Superior temporal gyrus (tissue), 1 donor: ENCODE data around the gene TMED3.
A peak's percentile ranks its signal among the peaks of the same experiment; 100 is the strongest.

Source experiments
- DNase-seq: peaks from one replicate; pipeline ENCODE4 v3.0.0-alpha.2; 2016; ENCODE audit errors: extremely low spot score

The TMED3 gene

DNA sequence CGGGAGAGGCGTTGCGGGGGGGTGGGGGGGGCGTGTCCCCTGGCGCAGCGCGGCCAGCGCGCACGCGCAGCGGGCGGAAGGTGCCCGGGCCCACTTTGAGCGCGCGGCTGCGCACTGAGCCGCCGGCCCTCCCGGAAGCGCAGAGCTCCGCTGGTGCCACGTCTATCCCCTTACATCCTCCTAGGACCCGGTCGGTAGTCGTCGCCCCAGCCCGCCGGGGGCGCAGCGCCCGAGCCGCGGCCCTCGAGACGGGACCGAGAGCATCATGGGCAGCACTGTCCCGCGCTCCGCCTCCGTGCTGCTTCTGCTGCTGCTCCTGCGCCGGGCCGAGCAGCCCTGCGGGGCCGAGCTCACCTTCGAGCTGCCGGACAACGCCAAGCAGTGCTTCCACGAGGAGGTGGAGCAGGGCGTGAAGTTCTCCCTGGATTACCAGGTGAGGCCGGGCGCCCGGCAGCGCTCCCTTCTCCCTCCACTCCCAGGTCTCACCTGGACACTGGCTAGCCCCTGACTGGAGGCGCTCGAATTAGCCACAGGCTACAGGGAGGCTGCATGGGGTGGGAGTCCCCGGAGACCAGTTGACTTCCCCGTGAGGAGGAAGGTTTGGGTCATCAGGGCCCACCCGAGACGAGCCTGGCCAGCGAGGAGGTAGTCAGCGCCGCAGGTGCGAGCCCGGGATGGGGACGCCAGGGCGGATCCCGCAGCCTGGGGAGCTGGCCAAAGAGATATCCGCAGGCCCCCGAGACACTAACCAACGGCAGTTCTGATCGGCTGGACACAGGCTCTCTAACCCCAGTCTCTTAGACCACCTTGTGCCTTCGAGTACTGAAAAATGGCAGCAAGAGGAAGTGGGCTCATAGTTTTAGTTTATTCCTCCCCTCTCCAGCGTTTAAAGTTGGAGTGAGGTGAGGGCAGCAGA is at the start of gene TMED3:
Gene TMED3 (plus strand): TSS at position 128 of the 916 bp plus-strand sequence. CDS start 138 bp downstream, at position 266.
- peak; percentile 73 for DNase-seq

DNA sequence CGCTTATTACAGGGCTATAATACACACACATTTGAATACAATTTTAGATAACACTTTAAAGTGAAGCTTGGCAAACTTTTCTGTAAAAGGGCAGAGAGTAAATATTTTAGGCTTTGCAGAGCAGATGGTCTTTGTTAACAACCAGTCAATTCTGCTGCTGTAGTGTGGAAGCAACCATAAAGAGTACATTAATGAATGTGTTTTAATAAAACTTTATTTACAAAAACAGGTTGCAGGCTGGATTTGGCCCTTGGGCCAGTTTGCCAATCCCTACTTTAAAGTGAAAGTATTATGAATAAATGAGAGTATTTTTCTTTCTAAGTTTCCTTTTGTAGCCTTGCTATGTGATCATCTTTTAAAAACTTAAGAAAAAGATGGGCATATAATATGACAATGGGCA is 49.1 kb upstream of the TMED3 start:
- DNase-seq, result no peak

DNA sequence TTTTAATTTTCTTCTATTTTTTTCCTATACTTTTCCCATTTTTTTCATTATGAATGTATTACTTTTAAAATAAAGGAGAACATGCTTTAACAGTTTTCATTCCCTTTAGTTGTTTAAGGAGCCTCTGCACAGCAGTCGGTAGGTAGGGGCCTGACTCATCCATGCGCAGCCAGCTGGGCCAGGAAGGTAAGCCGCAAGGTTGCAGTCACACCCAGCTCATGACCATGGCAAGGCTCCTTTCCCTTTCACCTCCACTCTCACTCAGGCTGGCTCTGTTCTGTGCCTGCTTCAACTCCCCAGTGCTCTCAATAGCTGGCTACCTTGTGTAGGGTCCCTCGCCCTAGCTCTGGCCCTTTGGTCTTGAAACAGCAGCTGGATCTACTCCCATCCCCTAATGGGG is 45.7 kb upstream of the TMED3 start:
- no peak for DNase-seq

DNA sequence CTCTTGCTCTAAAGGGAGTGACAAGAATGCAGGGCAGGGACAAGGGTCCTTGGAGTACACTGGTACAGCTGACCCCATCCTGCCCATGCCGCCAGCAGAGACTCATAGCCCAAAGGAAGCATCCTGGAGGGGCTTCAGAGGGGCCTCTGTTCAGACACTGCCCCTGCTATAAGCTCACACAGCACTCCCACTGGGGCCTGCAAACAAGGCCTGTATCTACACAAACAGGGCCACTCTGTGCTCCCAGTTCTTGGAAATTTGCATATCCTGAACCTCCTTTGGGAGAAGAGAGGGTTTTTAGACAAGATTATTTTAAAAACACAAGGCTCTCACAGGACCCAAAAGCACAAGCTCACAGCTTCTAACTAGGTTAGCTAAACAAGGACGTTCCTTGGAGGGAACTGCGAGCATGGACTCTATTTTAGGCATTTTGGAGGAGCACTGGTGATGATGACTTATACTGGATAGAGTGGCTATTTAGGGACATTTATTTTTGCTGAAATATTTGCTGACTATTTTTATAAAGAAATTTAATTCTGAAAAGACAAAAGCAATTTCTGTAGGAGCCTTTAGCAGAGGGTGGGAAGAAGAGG is 44.8 kb upstream of the TMED3 start:
- DNase-seq, result peak; percentile 62

DNA sequence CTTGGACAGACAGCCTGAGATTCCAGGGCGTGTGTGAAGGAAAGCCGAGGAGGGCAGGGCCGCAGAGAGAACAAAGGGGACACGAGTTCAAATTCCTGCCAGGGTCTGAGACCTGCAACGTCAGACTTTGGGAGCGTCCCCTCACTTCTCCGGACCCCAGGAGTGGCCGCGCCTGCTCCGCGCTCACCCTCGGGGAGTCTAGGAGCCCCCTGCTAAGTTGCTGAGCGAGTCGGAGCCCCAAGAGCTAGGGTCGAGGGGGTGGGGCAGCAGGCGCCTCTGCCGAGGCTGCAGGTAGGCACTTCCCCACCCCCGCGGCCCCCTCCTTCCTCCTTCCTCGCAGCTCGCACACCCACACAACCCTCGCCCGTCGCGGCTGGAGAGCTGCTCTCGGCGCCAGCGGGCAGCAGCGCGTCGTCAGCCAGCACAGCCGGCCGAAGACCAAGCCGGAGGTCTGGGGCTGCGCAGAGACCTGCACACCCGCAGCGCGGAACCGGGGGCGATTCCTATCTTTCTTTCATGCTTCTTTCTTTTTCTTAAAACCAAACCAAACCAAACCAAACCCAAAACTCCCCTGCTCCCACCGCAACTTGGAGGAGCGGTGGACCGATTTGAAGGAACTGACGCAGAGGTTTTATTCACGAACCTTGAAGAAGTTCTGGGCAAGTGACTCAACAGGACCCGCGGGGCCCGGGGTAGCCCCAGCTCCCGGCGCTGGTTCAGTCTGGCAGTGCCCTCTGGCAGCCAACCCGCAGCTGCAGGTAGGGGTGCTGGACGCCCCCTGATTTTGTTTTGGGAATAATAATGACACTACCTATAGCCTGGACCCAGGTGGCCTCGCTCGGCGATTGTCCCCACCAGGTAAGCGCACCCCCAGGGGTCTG is 28.3 kb upstream of the TMED3 start, which contains the start of gene ANKRD34C:
Gene ANKRD34C (plus strand): TSS at position 352 of the 881 bp plus-strand sequence. CDS start 10,563 bp downstream, outside the sequence.
- DNase-seq, result no peak

DNA sequence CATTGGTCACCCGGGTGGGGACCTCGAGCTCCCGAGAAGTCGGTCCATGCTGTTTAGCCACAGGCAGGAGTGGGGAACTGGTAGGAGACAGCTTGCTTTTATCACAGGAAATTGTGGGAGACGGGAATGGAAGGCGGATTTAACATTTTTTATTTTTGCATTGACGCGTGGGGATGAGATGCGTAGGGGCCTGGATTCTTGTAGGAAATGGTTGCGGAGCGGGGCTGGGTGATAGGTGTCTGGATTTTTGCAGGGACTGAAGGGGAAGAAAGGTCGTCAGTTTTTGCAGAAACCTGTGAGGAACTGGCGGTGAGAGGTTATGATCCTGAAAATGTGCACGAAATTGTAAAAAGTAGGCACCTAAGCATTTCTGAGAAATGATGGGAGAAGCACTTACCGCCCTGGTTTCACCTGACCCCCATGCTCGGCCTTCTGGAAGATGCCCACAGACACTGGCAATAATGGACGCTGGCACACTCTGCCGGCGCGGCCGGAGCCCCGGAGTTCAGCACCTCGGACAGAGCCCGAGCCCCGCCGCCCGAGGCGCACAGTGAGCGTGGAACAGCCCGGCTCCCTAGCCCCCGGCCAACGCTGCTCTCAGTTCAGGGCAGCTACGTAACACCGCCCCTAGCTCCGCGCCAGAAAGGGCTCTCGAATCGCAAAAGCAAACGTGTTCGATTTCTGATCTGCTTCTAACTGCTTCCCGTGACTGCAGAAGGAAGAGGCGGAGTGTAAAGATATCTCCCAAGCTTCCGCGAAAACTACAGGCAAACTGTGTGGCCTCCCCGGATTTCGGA is 27.5 kb upstream of the TMED3 start:
- DNase-seq, result peak; percentile 36

DNA sequence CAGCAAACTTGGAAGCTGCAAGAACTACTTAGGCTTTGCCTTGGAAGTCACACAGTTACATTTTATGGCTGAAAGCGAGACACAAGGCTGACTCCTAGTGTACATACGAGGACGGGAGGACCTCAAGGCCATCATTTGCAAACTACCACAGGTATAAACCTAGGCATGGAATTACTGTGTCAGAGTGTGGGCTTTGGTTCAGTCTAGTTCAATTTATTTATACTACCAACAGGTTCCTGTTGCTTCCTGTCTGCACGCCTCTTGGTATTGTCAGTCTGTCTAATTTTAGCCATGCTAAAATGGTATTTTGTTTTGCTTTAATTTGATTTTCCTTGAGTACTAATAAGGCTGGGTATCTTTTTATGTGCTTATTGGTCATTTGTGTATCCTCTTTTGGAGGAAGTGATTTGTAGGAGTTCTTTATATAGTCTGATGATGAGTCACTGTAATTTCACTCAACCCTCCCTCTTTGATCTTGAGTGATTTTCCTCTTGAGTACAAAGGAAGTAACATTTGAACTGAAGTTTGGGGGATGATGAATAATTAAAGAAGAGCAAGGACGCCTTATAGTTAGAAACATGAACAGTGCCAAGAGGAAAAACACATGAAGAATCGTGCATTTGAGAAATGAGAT is 20.2 kb upstream of the TMED3 start:
- no peak for DNase-seq

DNA sequence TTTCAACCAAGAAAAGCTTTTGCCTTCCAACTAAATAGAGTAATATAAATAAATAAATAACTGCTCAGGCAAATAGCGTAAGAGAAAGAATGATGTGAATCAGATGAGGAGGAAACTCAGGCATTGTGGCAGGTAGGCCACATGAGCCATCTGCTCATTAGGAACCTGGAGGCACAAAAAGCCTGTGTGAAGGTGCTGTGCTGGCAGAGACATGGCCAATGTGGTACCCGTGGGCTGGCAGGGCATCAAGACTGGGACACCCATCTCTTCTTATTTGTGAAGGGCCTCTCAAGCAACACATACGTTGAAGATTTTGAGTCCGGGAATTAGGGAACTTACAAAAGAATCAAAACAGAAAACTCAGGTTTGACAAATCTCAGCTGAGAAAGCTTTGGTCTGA is 18.9 kb upstream of the TMED3 start:
- DNase-seq, result no peak

DNA sequence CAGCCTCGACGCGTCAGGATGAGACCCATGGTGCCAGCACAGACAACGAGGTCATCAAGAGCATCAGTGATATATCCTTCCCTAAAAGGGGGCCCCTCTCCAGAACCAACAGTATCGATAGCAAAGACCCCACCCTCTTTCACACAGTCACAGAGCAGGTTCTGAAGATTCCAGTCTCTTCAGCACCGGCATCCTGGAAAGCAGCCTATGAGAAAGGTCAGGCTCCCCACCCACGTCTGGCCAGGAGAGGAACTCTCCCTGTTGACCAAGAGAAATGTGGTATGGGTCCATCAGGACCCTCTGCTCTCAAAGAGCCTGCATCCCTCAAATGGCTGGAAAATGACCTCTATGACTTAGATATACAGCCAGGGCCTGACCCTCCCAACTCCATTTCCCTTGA is 16.8 kb upstream of the TMED3 start:
- DNase-seq, result no peak

DNA sequence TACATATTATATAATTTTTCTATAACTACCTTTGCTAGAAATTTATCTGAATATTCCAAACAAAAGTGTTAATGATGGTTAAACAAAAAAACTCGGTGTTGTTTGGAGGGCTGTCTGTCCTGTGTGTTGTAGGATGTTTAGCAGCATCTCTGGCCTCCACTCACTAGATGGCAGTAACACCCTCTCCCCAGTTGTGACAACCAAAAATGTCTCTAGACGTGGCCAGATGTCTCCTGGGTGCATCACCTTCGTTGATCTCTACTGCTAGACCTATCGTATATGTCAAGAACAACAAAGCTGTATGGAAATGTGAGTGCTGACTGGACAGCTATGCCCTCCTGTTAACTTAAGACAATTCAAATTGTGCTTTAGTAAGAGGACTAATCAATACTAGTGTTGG is 14.3 kb upstream of the TMED3 start:
- no peak for DNase-seq

DNA sequence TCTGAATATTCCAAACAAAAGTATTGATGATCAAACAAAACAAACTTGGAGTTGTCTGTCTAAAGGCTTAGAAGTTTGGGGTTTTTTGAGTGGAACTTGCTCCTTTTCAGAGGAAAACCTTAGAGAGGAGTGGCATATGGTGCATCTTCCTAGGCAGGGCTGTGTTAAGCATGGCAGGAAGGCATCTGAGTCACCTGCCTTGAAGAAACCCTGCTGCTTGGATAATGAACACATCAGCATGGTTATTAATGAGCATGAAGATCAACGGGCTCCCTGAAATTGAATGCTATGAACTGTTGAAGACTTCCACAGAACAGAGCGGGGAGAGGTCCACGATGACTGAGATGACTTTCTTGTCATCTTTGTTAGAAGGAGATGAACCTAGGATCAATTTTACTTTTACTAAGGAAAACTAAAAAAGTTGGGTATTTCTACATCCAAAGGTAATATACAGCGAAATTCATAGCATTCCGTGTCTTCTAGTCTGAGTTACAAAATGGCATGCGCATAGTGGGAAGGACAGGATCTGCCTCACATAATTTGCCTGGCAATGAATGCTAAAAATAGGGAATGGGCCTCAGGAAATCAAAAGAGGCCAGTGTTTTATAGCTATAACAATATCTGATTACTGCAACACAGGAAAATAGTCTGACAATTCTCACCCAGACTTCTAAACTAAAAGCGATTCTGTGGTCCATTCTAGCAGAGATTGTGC is 11.6 kb upstream of the TMED3 start:
- no peak for DNase-seq

DNA sequence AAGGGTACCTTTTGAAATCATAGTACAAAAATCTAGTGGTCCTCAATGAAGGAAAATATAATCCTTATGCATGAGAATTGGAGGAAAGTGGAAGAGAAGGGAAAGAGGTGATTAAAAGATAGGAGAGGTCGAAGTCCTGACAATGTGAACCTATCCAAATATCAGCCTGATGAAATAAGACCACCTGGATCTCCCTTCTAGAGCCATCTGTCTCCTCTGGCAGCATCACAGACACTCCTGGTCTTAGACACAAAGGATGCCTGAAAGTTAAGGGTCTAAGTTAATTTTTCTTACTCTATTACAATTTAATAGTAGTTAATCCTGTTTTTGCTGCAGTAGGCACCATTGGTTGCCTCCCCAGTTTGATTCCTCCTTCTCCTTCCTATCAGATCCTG is 11.1 kb upstream of the TMED3 start:
- DNase-seq, result no peak

DNA sequence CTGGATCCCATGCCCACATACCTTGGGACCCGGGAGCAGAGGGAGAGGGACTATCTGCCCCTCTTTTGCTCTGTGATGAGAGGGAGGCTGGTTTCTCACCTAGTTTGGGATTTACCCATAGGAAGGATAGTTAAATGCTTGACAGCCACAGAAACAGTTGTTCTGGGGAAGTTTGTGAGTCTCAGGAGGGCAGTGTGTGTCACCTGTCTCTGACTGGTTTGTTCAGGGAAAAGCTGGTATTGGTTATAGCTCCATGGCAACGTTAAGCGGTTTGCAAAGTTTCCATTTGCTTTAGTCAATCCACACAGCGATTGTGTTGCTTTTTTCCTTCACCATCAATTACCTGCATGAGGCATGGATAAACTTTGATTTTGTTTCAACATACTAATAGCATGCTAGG is 3.7 kb upstream of the TMED3 start:
- DNase-seq, result no peak

DNA sequence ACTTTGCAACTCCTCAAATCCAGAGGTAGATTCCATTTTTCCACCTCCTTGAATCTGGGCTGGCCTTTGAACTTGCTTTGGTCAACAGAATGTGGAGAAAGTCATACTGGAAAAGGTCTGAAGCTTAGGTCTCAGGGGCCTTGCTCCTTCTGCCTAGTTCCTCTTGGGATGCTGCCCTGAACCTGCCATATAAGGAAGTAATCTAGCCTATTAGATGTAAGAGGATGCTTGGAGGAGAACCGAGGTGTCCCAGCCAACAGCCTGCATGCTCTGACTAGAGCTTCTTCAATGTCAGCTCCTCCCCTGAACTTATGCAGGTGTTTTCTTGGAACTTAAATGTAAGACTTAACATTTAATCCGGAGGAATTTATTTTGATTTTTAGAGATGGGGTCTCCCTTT is 2.0 kb upstream of the TMED3 start:
- no peak for DNase-seq

DNA sequence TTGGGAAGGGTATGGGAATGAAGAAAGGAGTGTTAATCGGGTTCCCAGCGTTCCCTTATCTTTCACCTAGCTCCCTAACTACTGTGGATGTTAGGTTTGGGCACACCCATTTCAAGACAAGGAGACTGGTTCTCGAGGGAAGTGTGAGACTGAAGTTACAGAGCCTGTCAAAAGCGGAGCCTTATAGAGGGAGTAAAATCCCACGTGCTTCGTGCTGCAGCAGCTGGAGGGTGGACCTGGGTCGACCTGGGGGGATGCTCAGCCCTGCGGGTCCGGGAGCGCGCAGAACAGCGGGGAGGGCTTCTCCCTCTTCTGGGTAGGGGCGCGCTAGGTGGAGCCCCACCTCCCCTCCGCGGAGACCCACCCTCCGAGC is 314 bp upstream of the TMED3 start:
- peak; percentile 34 for DNase-seq

DNA sequence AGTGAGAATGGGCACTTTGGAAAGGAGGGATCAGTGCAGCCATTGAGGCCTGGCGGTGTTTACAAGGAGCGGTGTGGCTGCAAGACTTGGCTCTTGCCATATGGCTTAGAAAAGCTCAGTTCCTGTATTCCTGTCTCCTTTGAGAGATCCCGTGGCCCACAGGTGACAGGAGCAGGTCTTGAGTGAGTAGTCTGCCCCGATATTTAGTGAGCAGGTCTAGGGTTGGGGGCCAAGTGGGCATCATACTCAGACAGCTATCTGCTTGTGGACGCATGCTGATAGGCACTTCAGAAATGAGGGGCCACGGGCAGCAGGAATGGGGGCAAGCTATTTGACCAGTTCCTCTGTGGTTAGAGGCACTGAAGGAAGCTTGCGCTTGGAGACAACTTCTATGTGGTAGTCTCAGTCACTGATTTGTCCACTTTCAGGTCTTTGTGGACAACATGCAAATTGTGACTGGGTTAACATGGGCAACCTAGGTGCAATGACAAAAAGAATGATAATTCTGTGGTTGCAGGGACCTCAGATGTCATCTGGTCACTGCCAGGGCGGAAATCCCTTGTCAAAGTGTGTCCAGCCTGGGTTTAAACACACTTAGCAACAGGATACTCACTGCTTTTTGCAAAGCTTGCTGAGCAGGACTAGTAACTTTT is 1.1 kb downstream of the TMED3 start:
- no peak for DNase-seq

DNA sequence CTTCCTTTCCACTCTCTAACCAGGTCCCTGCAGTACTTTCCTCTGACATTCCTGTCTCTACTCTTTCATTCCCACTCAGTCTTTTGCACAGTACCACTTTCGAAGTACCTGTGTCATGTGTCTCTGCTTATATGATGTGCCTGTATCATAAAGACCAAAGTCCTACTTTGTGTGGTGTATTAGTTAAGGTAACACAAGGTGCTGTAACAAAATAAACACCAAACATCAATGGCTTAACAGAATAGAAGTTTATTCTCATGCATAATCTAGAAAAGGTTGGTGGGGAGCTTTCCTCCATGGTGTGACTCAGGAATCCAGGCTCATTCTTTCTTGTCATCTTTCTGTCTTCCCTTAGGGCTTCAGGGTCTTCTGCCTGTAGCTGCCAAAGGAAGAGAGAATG is 3.3 kb downstream of the TMED3 start:
- no peak for DNase-seq

DNA sequence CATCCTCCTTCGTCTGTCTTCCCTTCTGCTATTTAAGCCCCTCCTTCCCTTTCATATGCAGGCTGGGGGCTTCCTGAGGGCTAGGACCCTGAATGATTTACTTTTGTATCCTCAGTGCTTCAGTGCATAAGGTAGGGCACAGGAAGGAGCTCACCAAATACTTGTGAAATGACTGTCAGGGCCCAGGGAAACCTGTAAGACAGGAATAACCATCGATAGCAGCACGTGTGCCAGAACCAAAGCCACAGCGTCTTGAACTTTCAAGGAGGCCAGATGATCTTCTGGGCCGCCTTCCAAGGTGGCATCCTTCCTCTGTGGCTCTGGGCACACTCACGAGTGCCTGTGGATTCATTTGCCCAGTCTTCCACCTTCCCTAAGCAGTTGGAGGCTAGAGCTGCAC is 3.9 kb downstream of the TMED3 start:
- no peak for DNase-seq

DNA sequence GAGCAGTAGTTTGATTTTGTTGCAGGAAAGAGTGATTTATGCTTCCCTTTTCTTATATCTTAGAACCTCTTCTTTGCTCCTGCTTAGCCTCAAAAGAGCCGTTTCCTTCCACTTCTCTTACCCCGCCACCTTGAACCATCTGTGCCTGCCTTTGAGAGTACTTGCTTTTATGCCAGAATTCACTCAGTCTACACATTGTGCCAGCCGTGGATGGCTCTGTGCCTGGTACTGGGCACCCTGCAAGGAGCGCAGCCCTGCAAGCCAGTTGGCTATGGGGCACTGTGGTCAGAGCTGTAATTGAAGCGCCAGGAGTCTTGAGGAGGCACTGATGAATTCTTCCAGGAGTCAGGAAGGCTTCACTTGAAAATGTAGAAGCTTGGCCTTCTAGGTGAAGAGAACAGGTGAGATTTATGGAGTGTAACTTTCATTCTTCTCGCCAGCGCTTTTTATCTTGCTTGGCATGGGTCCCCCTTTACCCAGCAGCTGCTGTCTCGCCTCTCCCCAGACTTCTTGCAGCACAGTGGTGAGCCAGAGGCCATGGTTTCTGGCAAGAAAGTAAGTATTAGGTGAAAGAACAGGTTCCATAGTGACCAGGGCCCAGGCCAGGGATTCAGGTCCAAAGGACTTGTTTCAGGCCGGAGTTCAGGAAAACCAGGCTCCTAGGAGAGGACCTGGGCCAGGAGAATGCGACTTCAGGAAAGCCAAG is 4.9 kb downstream of the TMED3 start:
- DNase-seq, result peak; percentile 55
